ENCODE data around the gene ZNF581.

ZNF581 gene

GRCh38 chr19:55650126-55650557 lies 6.7 kb downstream of the ZNF581 start:
- DNase-seq = no peak

GRCh38 chr19:55650602-55651230 lies 7.3 kb downstream of the ZNF581 start:
- no peak for DNase-seq

GRCh38 chr19:55651236-55651635 lies 7.8 kb downstream of the ZNF581 start:
- DNase-seq = no peak

- no peak for DNase-seq
Measured at GRCh38 chr19:55652311-55653128, 9.1 kb downstream of the ZNF581 start.

GRCh38 chr19:55653651-55654322 lies 10.3 kb downstream of the ZNF581 start:
- DNase-seq = peak; percentile 99

- peak; percentile 99 for DNase-seq
Measured at GRCh38 chr19:55654323-55654867, 10.9 kb downstream of the ZNF581 start.

- peak; percentile 70 for DNase-seq
Measured at GRCh38 chr19:55654868-55655647, 11.6 kb downstream of the ZNF581 start, which contains the start of gene U2AF2. Gene U2AF2, plus strand, starts transcription at chr19:55655035. Its CDS starts 70 bp downstream, at chr19:55655105.

- DNase-seq = no peak
Measured at GRCh38 chr19:55655648-55656040, 12.2 kb downstream of the ZNF581 start.

GRCh38 chr19:55656552-55656951 lies 13.1 kb downstream of the ZNF581 start:
- no peak for DNase-seq

GRCh38 chr19:55656988-55657747 lies 13.7 kb downstream of the ZNF581 start:
- DNase-seq = no peak

GRCh38 chr19:55658846-55659459 lies 15.5 kb downstream of the ZNF581 start:
- no peak for DNase-seq

- no peak for DNase-seq
Measured at GRCh38 chr19:55659822-55660221, 16.4 kb downstream of the ZNF581 start.

- DNase-seq = no peak
Measured at GRCh38 chr19:55660404-55660803, 17.0 kb downstream of the ZNF581 start.

GRCh38 chr19:55660991-55661390 lies 17.5 kb downstream of the ZNF581 start:
- DNase-seq = no peak

- no peak for DNase-seq
Measured at GRCh38 chr19:55661826-55662225, 18.4 kb downstream of the ZNF581 start.

- no peak for DNase-seq
Measured at GRCh38 chr19:55663846-55664536, 20.5 kb downstream of the ZNF581 start.

- no peak for DNase-seq
Measured at GRCh38 chr19:55666343-55667005, 23.0 kb downstream of the ZNF581 start.

- no peak for DNase-seq
Measured at GRCh38 chr19:55667006-55667381, 23.5 kb downstream of the ZNF581 start.

- no peak for DNase-seq
Measured at GRCh38 chr19:55667511-55667910, 24.1 kb downstream of the ZNF581 start.

GRCh38 chr19:55667958-55668357 lies 24.5 kb downstream of the ZNF581 start:
- DNase-seq = no peak

Measured in NCI-H1105 treated with DMSO at 0.1 percent for 48 hours (cell line).